ENCODE data around the gene SUPT20HL1. TPM values are rescaled to one million over a fixed set of nuclear protein-coding genes. Genes with fewer than 3 reads are reported as not detected.
"Not testable (repeated sequence)": the region's sequence is repeated elsewhere in the genome, so short reads cannot be mapped to it uniquely, and the experiment has no call there.

Gene SUPT20HL1
- polyA plus RNA-seq (ENCODE audit: insufficient read length in 10 of 10), result under 1 TPM in 7 of 10 donors, not detected in 3; 0.07 to 0.14 (median 0.09) TPM
- long read RNA-seq, donor 1, result 0 reads
- long read RNA-seq, donor 2, result 0 reads
- long read RNA-seq, donor 3, result 0 reads
- long read RNA-seq, donor 4, result 0 reads
- long read RNA-seq, donor 5, result 0 reads
- long read RNA-seq, donor 6, result 0 reads
- long read RNA-seq, donor 7, result 0 reads
- long read RNA-seq, donor 8, result 0 reads
- long read RNA-seq, donor 9, result 0 reads

DNA sequence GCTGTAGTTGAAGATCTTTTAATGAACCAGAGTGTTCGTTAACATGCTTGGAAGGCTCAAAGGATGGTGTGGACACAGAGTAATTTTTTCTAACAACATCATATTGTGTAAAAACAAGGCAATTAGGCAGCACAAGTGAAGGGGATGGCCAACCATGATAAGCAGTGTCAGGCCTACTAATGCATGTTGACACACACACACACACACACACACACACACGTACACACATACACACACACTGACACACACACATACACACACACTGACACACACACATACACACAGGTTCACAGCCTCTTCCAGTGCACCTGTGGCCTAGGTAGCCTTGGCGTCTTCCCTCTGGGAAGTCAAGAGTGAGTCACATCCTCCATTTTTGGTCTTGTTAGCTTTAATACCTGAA lies at the start of gene SUPT20HL1:
Gene SUPT20HL1, plus strand, starts transcription at position 368 of the 400 bp plus-strand sequence. CDS start 2,122 bp downstream, outside the sequence.
- no peak for DNase-seq

DNA sequence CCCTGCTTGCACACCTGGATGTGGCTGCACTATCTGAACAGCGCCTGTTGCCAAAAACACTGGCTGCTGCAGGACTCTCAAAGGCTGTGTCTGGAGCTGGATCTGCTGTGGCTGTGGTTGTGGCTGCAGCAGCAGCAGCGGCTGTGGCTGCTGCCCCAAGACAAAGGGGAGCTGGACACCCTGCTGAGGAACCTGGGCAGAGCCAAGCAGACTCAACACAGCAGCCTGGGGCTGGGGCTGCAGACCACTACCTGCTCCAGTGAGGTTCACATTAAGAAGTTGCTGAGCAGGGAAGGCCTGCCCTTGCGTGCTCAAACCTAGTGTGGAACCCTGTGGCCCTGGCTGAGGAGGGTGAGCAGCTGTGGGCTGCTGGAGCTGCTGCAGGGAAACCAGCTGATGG lies 49.5 kb upstream of the SUPT20HL1 start:
- not testable (repeated sequence) for DNase-seq

DNA sequence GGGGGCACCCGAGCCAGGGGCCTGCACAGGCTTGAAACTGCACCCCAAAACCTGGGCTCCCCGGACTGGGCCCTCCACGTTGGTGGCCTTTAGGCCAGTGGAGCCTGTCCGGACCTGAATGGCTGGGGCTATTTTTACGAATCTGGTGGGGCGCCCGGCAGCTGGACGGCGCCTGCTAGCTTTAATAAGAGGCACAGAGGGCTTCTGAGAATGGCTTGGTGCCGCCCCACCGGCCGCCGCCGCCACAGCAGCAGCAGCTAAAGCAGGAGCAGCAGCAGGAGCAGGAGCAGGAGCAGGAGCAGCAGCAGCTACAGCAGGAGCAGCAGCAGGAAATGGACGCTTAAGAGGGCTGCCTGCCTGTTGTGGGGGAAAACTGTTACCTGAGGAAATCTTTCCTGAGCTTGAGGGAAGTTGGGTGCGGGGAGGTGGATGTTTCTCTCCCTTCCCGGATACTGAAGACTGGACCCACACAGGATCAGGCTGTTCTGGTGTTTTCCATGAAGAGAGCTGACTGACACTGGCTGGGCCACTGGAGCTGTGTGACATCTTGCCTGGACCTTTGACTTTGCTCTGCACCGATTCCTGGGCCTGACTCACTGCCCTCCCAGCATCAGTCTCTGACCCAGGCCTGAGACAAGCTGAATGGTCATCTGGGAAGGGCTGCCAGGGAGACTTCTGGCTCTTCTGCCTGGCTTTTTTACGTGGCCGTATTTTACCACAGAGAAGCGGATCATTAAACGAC lies 48.8 kb upstream of the SUPT20HL1 start:
- not testable (repeated sequence) for DNase-seq

DNA sequence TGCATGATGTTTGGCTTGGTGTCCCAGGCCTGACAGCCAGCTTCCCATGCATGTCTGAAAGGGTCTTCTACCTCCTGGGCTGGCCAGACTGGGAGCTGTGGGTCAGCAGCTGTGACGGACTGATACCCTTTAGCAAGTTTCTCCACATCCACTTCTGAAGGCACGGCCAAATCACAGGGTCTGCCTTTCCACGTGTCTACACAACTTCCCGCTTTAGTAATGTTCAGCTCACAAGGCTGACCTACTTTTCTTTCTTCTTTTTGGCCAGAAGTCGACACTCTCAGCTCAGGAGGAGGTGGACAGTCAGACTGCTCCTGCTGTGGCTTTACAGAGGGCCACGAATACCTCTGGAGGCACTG lies 48.2 kb upstream of the SUPT20HL1 start:
- DNase-seq, result not testable (repeated sequence)

DNA sequence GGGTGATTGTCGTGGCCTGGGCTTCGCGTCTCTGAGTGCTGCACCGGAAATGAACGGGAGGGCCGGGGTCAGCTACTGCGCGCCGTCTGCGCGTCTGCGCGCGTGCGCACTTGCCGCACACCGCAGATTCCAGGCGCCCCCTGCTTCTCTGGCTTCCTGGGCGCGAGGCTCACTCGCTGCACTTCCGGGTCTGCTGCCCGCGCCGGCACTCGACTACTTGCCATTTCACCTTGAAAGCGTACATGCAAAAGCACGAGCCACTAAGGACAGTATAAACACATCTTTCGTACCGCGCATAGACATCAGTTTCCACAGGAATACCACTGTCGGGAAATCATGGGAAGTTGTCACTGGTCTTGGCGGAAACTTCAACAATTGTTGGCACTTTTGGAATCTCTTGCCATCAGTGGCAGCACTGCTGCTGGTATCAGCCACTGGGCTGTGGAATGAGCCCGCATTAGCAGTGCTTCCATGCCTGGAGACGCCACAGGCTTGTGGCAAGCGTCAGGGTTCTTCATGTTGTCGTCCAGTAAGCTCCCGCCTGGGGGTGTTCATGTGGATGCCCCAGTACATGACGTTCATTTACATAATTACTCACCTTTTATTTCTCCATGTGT lies 46.3 kb upstream of the SUPT20HL1 start, which contains the start of gene SUPT20HL2:
Gene SUPT20HL2, minus strand, starts transcription at position 51 of the 617 bp plus-strand sequence. CDS start 754 bp downstream, outside the sequence.
- DNase-seq, result no peak

DNA sequence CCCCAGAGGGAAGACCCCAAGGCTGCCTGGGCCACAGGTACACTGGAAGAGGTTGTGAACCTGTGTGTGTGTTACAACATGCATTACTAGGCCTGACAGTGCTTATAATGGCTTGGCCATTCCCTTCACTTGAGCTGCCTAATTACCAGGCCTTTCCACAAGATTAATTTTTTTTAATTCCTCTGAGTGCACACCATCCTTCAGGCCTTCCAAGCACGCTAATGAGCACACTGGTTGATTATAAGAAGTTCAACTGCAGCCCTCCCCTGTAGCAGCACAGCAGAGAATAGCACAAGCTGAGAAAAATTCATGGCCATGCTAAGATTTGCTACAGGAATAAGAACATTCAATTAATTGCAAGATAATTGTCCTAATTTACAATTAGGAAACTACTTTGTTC lies 44.3 kb upstream of the SUPT20HL1 start:
- no peak for DNase-seq

DNA sequence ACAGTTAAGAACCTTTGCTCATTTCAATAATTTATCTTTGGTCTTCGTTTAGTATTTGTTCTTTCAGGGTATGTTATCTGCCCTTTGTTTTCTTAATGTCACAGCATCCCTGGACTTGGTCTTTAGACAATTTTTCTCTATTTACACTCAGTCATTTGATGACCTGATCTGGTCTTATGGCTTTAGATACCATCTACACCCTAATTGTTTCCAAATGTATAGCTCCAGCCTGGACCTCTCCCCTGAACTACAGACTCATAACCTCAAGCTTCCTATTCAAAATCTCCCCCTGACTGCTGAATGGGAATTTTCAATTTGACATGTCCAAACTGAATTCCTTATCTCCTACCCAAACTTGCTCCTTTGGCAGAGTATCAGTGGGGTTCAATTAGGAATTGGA lies 42.9 kb upstream of the SUPT20HL1 start:
- no peak for DNase-seq

DNA sequence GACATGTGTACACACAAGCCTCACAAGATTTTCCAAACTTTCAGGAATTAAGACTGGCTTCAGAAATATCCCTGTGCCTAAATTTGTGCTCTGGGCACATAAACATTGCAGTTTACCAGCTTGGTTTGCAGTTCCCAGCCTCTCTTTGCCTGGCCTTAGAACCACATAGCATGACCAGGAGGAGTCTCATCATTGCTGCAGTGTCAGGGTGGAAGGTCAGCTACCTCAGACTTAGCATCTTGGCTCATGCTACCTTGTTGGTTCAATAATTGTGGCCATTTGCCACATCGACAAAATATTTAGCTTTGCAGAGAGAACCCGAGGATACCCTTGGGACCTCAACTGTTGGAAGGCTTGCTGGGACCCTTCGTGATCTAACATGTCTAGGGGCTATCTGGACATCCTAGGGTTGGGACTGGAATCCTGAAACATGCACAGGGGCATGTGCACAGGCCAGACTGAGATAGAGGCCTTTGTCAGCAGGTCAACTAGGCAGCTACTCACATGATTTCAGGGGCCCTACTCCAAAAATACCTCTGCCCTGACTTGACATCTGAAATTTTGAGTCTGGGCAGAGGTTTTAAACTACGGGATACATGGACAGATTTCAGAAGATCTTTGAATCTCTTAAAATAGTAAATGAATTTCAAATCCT lies 38.6 kb upstream of the SUPT20HL1 start:
- DNase-seq, result no peak

DNA sequence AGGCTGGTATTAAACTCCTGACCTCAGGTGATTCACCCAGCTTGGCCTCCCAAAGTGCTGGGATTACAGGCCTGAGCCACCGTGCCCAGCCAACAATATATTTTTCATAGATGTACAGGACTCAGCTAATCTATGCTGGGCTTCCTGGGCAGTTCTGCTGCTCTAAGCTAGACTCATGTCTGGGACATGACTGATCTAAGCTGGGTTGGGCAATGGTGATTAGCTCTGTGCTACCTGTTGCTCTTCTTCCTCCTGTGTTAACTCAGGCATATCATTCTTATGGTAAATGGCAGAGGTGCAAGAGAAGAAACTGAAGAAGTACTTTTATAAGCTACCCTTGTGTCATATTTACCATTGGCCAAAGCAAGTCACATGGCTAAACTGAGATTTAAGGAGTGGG lies 35.2 kb upstream of the SUPT20HL1 start:
- DNase-seq, result no peak

DNA sequence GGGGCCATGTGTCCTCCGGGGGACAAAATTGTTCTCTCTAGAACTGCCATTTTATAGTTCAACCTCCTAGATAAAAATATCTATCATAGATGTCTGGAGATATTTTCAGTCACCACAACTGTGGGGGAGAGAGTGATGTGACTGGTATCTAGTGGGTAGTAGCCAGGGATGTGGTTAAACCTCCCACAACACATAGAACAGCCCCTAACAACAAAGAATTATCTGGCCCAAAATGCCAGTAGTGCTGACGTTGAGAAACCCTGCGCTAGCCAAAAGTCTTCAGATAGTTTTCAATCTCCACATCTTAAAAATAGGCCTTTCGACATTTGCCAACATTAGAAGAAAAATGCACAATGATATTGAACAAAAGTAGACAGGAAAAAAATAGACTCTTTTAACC lies 27.6 kb upstream of the SUPT20HL1 start:
- no peak for DNase-seq

DNA sequence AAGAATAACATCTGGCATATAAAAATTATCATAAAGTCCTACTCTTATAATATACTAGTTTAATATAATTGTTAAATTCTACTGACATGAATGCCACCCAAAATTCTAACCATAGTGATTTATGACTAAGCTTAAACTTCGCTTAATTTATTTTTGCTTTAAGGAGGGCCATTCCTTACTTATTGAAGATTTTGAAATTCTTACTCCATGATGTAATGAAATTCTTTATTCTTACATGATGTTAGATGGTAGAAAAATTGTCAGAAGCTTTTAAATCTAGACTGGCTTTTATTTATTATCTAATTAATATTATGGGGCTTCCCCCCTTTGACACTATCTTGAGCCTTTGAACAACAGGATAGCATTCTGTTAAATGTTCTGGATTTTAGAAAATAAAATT lies 27.1 kb upstream of the SUPT20HL1 start:
- DNase-seq, result no peak

DNA sequence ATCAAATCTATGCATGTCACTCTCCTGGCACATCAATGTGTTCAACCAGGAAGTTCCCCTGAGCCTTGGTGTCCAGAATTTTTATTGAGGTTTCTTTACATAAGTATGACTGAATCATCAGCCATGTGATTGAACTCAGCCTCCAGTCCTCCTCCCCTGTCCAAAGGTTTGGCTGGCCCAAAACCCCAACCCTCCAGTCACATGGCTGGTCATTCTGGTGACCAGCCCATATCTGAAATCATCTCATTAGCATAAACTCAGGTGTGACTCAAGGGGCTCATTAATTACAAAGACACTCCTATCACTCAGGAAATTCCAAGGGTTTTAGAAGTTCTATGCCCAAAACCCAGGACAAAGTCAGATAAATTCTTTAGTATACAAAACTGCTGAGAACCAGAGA lies 26.0 kb upstream of the SUPT20HL1 start:
- no peak for DNase-seq

DNA sequence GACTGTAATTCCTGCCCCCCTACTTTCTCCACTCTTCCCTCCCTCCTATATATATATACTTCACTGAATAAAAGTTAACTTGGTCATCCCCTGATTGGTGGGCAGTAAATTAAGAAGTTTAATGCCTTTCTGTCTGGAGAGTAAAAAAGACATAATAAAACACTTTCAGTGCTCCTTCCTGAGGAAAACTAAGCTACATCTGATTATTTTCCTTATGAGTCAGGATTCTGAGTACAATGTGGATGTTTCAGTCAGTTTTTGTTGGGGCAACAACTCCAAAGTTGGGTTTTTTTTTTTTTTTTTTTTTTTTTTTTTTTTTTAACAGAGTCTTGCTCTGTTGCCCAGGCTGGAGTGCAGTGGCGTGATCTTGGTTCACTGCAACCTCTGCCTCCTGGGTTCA lies 24.6 kb upstream of the SUPT20HL1 start:
- no peak for DNase-seq

DNA sequence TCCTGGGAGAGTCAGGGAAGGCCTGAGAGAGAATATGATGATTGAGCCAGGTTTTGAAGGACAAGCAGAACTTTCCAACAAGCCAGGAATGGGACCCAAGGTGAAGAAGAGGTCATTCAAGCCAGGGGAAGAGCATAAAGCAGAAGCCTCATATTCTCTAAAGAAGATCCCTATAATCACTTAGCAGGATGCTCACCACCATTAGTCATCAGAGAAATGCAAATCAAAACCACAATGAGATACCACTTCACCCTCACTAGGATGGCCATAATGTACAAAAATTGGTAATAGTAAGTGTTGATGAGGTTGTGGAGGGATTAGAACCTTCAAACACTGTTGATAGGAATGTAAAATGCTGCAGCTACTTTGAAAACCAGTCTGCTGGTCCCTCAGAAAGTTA lies 20.5 kb upstream of the SUPT20HL1 start:
- no peak for DNase-seq

DNA sequence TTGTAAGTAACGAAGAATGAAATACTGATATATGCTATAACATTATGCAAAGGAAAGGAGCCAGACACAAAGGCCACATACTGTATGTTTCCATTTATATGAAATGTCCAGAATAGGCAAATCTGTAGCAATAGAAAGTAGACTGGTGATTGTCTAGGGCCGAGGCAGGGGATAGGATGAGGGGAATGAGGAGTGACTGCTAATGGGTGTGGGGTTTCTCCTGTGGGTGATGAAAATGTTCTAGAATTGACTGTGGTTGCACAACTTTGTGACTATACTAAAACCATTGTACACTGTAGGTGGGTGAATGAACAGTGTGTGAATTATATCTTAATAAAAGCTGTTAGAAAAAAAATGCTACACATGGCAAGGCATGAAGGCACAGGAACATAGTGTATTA lies 19.9 kb upstream of the SUPT20HL1 start:
- no peak for DNase-seq

DNA sequence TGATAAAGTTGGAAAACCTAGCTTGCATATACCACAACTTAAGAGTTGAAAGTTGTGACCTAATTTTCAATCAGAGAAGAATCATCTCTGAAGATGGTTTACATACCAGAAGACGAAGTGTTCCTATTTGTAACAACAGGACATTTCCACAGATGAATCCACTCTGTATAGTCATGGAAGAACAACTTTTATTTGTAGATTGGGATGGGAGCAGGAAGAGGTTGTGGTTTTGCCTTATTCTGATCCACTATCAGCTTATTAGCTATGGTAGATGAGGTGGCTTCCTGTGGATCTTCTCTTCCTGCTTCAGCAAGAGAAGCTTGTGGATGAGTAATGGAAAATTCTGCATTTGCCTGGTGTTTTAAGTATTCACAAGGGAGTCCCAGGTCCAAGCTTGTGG lies 18.6 kb upstream of the SUPT20HL1 start:
- DNase-seq, result peak in 1 of 3 donors; percentile 63

DNA sequence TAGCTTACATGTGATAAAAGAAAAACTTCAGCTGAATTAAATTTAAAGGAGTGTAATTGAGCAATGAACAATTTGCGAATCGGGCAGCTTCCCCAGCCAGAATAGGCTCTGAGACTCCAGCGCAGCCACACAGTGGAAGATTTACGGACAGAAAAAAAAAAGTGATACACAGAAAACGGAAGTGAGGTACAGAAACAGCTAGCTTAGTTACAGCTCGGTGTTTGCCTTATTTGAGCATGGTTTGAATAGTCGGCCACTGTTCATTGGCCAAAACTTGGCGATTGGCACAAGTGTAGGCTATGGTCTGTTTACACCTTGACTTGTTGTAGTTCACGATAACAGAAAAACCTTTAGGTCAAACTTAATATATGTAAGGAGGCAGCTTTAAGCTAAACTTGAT lies 16.7 kb upstream of the SUPT20HL1 start:
- DNase-seq, result no peak

DNA sequence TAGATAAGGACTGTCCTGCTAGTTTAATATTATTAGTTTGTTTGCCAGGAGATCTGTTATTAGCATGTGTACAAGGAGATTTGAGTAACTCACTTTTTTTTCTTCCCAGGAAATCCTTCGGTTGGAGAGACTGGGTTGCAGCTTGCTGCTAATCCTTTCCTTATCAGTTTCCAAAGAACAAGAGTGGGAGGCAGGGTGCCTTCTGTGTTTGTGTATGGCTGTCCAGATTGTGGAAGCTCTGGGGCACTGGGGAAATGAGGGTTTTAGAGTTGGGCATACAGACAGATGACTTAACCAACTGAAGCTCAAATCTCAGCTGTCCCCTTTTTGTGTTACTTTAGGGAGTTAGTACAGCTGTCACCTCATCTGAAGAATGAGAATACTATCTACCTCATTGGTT lies 12.6 kb upstream of the SUPT20HL1 start:
- no peak for DNase-seq

DNA sequence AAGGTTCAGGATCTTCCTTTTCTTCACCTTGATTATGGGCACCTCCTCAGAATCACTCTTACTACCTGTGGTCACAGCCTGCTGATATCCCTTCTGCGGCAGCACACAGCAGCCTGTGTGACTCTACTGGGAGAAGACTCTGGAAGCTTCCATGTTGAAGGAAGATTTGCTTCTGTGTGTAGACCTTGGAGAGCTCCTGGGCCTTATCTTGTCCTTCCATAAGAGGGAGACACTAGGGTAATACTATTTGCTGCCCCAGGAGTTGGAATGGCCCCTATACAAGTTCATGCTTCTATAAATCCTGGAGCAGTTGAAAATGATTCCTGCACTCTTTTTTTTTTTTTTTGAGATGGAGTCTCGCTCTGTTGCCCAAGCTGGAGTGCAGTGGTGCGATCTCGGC lies 10.2 kb upstream of the SUPT20HL1 start:
- DNase-seq, result no peak

DNA sequence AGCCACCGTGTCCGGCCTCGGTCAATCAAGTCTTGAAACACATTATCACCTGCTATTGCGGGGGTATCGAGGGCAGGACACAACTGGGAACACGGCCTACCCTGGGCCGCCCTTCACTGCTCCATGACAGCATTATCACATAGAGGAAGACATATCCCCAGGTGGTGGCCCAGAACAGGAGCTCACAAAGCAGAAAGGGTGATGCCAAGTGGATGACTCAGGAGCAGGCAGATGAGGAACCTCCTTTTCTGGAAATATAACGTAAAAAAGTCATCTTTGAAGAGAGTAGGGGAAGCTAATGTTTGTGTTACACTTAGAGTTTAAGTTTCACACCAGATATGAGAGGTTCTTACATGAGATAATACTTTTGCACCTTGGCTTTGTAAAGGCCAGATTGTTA lies 5.3 kb upstream of the SUPT20HL1 start:
- no peak for DNase-seq

DNA sequence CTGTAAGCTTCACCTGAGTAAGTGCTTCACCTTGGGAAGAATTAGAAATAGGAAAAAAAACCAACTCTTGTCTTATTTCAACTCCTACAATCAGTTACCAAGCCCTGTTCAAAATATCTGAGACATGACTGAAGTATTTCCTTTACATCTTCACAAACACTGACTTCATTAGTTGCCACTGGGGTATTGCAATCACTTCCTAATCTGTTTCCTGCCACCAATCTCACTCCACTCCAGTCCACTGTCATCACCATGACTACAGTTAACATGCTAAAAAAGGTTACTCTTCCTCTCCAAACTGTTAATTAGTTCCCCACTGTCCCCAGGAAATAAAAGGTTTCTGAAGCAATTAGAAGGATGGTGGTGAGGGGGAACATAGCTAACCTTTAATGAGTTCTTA lies 3.3 kb upstream of the SUPT20HL1 start:
- no peak for DNase-seq

DNA sequence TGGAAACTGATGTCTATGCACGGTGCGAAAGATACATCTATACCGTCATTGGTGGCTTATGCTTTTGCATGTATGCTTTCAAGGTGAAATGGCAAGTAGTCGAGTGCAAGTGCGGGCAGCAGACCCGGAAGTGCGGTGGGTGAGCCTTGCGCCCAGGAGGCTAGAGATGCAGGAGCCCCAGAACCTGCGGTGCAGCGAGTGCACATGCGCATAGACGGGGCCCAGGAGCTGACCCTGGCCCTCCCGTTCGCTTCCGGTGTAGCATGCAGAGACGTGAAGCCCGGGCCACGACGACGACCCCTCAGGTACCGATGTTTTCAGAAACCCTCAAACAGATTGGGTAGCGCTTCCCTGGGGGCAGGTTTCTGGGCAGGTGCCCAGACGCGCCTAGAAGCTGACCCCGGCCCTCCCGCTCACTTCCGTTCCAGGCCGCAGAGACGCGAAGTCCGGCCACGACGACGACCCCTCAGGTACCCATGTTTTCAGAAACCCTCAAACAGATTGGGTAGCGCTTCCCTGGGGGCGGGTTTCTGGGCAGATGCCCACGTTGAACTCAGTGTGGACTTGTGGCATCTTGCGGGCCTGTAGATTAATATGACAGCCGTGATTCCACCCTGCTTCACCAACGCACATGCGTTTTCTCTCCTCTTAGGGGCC lies 1.8 kb downstream of the SUPT20HL1 start:
- not testable (repeated sequence) for DNase-seq

All from muscle of back (tissue), 13 donors.